ENCODE data around the gene RAMP1. TPM values are rescaled to one million over a fixed set of nuclear protein-coding genes. Genes with fewer than 3 reads are reported as not detected.

Gene RAMP1
- total RNA-seq, 2 experiments from 2014 or later: 5.8 to 5.9 TPM

DNA sequence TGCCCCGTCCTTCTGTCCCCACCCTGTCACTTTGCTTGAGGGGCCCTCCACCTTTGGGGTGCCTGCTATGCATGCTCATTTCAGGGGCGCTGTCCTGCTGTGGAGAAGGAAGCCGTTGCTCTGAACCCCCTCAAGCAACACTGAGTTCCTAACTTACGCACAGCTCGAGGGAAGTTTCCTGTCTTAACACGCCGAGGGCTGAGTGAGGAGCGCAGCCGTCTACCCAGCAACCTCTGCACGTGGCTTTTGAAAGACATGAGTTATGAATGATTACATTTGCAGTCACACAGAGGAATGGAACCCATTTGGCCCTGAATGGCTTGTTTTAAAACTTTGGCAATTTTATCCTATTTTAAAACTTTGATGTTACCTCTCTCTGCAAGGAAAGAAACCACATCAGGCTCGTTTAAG, 14.0 kb downstream of the RAMP1 start:
- POLR2A ChIA-PET: no interaction called here
- peaks cover 25% of the 10 kb centered on the region for H3K4me1 Mint-ChIP-seq (ENCODE audit: low read depth)
- peaks cover 17% of the 10 kb centered on the region for H3K27me3 Mint-ChIP-seq (ENCODE audit: low read depth)
- H3K9me3 Mint-ChIP-seq (ENCODE audit: insufficient read depth): no peaks in the 10 kb centered on the region
- DNase-seq (peak; percentile 32), ATAC-seq (peak; percentile 72)
- no peaks in the 10 kb centered on the region for H3K36me3 Mint-ChIP-seq (ENCODE audit: low read depth)
- H3K4me3 Mint-ChIP-seq: no peak overlapping the region
- CTCF ChIA-PET: interaction anchor here (1.0 kb wide), 2 partner anchors 12 to 16 kb away, joined by 3 read pairs; no protein-coding TSS in a partner anchor
- H3K27ac Mint-ChIP-seq: peak overlapping the region; percentile 66

DNA sequence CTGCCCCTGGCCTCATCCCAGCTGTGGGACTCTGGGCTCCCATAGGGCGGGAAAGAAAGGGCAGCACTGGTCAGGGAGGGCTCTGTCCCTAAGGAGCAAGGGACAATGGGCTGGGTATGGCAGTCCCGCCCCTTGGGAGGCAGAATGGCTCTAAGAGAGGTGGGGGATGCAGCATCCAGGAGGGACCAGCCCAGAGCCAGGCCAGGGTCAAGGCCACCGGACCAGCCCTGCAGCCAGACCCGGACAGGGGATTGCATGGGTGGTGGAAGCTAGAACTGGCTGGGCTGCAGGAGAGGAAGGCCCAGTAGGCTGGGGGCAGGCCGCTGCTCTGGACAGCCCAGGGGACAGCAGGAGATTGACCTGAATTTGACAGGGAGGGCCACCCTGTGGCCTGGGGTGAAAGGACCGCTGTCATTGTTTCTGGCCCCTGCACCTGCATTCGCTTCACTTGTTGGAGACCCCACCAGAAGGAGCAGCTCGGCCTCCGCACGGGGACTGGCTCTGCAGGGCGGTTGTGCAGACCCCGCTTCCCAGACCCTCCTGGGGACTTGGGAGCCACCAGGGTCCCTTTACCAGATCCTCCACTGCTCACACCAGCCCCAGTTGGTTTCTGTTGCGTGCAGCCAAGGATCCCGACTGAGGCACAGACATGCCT, 14.6 kb downstream of the RAMP1 start:
- DNase-seq: no peak
- Mint-ChIP-seq H3K4me1 (ENCODE audit: low read depth) (peaks cover 19% of the 10 kb centered on the region), H3K9me3 (ENCODE audit: insufficient read depth) (no peaks in the 10 kb centered on the region), H3K27me3 (ENCODE audit: low read depth) (peaks cover 11% of the 10 kb centered on the region), H3K36me3 (ENCODE audit: low read depth) (no peaks in the 10 kb centered on the region), H3K4me3 (no peak overlapping the region), H3K27ac (no peak overlapping the region)
- no peak for ATAC-seq
- POLR2A ChIA-PET: no interaction called here
- CTCF ChIA-PET: interaction anchor here (1.0 kb wide), 1 partner anchor 13 kb away, joined by 3 read pairs; no protein-coding TSS in a partner anchor

DNA sequence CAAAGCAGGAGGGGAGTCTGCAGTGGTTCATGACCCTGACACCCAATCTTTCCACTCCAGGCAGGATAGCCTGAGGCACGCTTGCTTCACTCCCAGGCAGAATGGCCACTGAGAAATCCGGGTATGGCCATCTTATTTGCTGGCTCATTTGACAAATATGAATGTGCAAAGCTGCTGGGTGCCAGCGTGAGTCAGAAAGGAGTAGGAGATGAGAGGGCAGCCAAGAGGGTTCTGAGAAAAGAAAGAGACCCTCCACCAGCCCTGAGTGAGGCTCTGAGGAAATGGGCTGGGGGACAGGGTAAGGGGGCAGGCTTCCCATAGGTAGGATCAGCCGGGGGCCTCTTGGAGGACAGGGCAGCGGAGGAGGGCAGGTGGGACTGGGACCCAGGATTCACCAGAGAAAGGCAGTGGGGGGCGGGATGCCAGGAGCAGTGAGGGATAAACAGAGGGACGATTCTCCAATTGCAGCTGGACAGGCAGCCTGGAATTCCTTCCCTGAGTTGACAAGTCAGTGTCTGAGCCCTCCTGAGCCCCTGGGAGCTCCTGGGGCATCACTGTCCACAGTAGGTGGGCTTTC, 15.2 kb downstream of the RAMP1 start:
- H3K9me3 Mint-ChIP-seq (ENCODE audit: insufficient read depth): no peaks in the 10 kb centered on the region
- ATAC-seq (no peak), DNase-seq (no peak)
- ChIA-PET POLR2A (no interaction called here), CTCF (interaction anchor here (1.2 kb wide), 1 partner anchor 48 kb away, joined by 4 read pairs; no protein-coding TSS in a partner anchor)
- peaks cover 15% of the 10 kb centered on the region for H3K4me1 Mint-ChIP-seq (ENCODE audit: low read depth)
- H3K27me3 Mint-ChIP-seq (ENCODE audit: low read depth): peaks cover 5% of the 10 kb centered on the region
- no peak overlapping the region for H3K4me3 Mint-ChIP-seq
- no peak overlapping the region for H3K27ac Mint-ChIP-seq
- no peaks in the 10 kb centered on the region for H3K36me3 Mint-ChIP-seq (ENCODE audit: low read depth)

DNA sequence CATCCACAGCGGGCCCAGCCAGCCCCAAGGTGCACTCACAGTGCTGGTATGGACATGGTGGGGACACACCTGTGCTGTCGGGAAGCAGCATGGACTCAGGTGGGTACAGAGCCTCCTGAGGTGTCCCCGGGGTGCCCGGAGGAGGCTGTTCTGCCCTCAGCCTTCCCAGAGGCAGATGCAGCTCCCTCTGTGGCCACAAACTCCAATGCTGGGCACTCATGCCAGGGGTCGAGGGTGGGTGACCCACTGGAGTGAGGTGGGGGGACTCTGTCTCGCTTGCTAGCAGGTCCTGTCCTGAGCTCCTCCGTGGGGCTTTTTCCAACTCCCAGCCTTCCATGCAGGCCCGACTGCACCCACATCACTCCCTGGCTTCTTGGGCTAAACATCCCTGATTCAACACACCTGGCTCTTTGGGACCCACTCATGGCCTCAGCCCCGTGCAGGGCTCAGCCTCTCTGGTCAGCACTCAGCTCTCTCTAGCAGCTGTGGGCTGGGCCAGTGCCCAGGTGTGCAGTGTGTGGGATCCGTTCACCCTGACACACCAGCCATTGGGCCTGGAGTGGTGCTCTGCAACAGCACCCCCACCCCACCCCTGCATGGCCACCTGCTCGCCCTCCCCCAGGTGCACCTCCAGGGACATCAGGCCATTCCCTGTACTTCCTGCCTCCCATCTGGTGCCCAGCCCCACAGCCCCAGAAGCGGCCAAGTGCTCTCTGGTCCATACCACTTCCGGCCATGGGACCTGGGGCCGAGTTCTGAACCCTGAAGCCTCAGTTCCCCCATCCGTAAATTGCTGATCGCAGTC, 16.0 kb downstream of the RAMP1 start:
- no peak for ATAC-seq
- no peak overlapping the region for H3K27ac Mint-ChIP-seq
- no peak for DNase-seq
- ChIA-PET POLR2A (no interaction called here), CTCF (interaction anchor here (1.2 kb wide), 1 partner anchor 48 kb away, joined by 4 read pairs; no protein-coding TSS in a partner anchor)
- no peak overlapping the region for H3K4me3 Mint-ChIP-seq
- peaks cover 3% of the 10 kb centered on the region for H3K27me3 Mint-ChIP-seq (ENCODE audit: low read depth)
- H3K9me3 Mint-ChIP-seq (ENCODE audit: insufficient read depth): no peaks in the 10 kb centered on the region
- peaks cover 14% of the 10 kb centered on the region for H3K4me1 Mint-ChIP-seq (ENCODE audit: low read depth)
- H3K36me3 Mint-ChIP-seq (ENCODE audit: low read depth): no peaks in the 10 kb centered on the region

DNA sequence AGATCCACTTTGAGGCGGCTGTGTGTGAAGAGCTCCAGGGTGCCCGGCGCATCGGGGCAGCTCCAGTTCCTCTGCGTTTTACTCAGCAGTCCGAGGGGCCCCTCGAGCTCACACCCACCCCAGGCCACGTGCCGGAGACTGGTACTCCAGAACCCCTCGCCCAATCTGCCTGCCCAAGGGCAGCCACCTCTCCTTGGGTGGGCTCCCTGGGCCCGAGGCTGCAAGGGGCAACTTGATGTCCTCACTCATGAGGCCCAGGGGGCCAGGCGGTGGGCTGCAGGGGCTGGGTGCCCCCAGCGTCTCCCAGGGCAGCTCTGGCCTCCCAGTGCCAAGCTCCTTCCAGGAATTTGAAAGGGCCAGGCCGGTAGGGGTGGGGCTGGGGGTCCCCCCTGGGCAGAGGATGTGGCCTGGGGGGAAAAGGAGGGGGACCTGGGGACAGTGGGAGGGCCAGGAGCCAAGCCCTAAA, 16.7 kb downstream of the RAMP1 start:
- H3K27me3 Mint-ChIP-seq (ENCODE audit: low read depth): no peaks in the 10 kb centered on the region
- DNase-seq (no peak), ATAC-seq (no peak)
- no peak overlapping the region for H3K27ac Mint-ChIP-seq
- H3K4me3 Mint-ChIP-seq: no peak overlapping the region
- ChIA-PET CTCF (interaction anchor here (1.2 kb wide), 1 partner anchor 47 kb away, joined by 4 read pairs; no protein-coding TSS in a partner anchor), POLR2A (no interaction called here)
- peaks cover 12% of the 10 kb centered on the region for H3K4me1 Mint-ChIP-seq (ENCODE audit: low read depth)
- no peaks in the 10 kb centered on the region for H3K36me3 Mint-ChIP-seq (ENCODE audit: low read depth)
- H3K9me3 Mint-ChIP-seq (ENCODE audit: insufficient read depth): no peaks in the 10 kb centered on the region

DNA sequence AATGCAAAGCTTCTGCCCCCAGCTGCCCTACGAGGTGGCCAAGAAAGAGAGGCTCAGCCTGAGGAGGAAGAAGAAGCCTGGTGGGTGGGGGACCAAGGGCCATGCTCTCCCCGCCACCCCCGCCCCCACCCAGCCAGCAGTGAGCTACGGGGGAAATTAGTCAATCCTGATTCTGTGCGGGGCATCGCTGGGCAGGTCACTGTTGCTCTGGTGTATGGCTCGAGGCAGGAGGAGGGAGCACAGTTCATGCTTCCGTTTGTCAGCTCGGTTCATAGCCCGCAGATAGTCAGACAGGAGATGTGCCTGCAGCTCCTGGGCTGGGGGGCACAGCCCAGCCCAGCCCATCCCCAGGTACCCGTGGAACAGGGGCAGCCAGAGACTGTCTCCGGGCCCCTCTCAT, 17.1 kb downstream of the RAMP1 start:
- Mint-ChIP-seq H3K27me3 (ENCODE audit: low read depth) (no peaks in the 10 kb centered on the region), H3K4me3 (no peak overlapping the region), H3K27ac (no peak overlapping the region), H3K9me3 (ENCODE audit: insufficient read depth) (no peaks in the 10 kb centered on the region), H3K36me3 (ENCODE audit: low read depth) (no peaks in the 10 kb centered on the region), H3K4me1 (ENCODE audit: low read depth) (peaks cover 10% of the 10 kb centered on the region)
- ATAC-seq: no peak
- POLR2A ChIA-PET: no interaction called here
- CTCF ChIA-PET: no interaction called here
- no peak for DNase-seq

DNA sequence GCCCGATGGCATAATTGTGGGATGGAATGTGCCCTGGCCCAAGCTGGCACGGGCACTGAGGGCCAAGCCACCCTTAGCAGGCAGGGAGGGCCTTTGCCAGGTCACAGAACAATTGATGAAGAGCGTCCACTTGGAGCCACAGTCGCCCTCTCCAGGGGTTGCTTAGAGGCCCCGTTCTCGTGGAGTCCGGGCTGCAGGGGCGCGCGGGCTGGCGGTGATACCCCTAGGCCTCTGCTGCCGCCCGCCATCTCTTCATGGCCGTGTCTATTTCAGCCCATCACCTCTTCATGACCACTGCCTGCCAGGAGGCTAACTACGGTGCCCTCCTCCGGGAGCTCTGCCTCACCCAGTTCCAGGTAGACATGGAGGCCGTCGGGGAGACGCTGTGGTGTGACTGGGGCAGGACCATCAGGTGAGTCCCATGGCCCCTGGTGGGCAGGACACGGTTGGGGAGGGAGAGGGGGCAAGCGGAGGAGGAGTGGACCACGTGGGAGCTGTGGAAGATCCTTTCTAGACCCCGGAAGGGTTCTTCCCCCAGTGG, 17.6 kb downstream of the RAMP1 start:
- DNase-seq (no peak), ATAC-seq (no peak)
- H3K4me3 Mint-ChIP-seq: no peak overlapping the region
- POLR2A ChIA-PET: no interaction called here
- no peaks in the 10 kb centered on the region for H3K9me3 Mint-ChIP-seq (ENCODE audit: insufficient read depth)
- H3K36me3 Mint-ChIP-seq (ENCODE audit: low read depth): no peaks in the 10 kb centered on the region
- CTCF ChIA-PET: no interaction called here
- H3K4me1 Mint-ChIP-seq (ENCODE audit: low read depth): peaks cover 10% of the 10 kb centered on the region
- no peaks in the 10 kb centered on the region for H3K27me3 Mint-ChIP-seq (ENCODE audit: low read depth)
- H3K27ac Mint-ChIP-seq: no peak overlapping the region

DNA sequence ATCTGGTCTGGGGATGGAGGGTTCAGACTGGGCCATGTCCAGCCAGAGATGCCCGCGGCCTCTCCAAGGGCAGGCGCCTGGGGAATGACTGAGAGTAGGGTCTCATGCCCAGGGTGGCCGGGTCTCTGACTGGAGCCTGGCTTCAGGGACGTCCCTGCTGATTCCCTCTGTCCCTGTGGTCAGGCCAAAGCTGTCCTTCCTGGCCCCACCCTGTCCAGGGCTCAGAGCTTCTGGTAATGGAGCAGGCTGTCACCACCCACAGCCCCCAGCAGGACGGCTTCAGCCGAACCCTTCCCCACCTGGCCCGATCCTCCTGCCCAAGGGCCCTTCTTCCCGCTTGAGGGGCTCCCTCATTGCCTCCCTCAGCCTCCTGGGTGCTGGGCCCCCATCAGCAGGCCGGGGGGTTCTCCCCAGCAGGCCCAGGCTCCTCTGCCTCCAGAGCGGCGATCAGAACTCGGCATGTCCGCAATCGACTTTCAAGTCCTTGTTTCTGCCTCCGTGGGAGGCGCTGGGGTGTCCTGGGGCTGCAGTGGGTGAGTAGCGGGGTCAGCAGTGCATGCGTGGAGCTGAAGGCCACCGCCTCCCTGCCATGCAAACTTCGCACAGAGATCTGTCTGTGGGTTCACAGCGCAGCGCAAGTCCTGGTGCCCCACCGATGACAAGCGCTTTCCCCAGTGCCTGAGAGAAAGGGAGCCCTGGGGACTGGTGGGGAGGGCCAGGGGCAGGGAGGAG, 18.3 kb downstream of the RAMP1 start:
- DNase-seq: no peak
- no peaks in the 10 kb centered on the region for H3K9me3 Mint-ChIP-seq (ENCODE audit: insufficient read depth)
- H3K4me3 Mint-ChIP-seq: no peak overlapping the region
- H3K27me3 Mint-ChIP-seq (ENCODE audit: low read depth): no peaks in the 10 kb centered on the region
- ATAC-seq: no peak
- POLR2A ChIA-PET: no interaction called here
- H3K36me3 Mint-ChIP-seq (ENCODE audit: low read depth): no peaks in the 10 kb centered on the region
- peaks cover 10% of the 10 kb centered on the region for H3K4me1 Mint-ChIP-seq (ENCODE audit: low read depth)
- CTCF ChIA-PET: no interaction called here
- no peak overlapping the region for H3K27ac Mint-ChIP-seq

DNA sequence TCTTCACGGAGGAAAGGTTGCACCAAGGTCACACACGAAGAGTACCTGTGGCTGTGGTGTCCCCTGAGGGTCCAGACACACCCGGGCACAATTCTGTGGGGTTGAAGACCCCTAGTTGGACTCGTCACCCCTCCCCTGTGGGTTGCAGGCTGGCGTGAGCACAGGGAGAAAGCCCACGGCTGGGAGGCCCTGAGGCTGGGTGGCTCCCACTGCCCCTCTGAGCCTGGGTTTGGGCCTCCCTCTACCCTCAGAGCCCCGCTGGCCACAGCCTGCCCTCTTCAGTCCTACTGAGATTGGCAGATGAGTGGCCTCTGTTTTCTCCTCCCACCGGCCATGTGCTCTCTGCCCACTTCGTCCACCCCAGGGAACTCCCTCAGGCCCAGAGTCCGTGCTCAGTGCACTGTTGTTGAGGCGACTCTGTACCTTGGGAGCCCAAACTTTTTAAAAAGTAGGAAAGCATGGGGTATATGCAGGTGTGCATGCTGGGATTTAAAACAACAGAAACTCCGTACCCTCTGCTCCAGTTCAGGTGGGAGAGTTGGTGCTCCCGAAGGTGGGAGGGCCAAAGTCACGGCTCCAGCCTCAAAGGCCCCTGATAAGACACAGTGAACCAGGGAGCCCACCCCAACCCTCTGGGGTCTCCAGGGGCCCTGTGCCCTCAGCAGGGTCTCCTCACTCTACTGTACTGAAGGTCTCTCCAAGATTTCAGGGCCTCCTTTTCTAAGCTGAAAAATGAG, 19.1 kb downstream of the RAMP1 start:
- ChIA-PET CTCF (no interaction called here), POLR2A (no interaction called here)
- no peaks in the 10 kb centered on the region for H3K27me3 Mint-ChIP-seq (ENCODE audit: low read depth)
- H3K27ac Mint-ChIP-seq: no peak overlapping the region
- no peaks in the 10 kb centered on the region for H3K36me3 Mint-ChIP-seq (ENCODE audit: low read depth)
- ATAC-seq (no peak), DNase-seq (no peak)
- H3K4me3 Mint-ChIP-seq: no peak overlapping the region
- peaks cover 5% of the 10 kb centered on the region for H3K4me1 Mint-ChIP-seq (ENCODE audit: low read depth)
- H3K9me3 Mint-ChIP-seq (ENCODE audit: insufficient read depth): no peaks in the 10 kb centered on the region

DNA sequence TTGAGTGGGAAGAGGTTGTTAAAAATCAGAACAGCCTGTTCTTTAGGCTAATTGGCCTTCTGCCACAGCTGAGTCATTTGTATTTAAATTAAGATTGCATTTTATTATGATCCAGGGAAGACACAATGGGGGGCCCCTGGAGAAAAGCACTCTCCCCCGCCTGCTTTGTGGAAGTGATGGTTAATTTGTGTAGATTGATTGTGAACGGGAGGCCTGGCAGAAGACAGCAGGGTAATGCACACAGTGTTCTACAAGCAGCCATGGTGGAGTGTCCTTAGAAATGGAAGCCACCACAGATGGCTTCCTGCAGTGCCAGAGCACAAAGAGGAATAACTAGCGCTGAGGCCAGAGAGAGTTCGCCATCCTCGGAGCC, 19.6 kb downstream of the RAMP1 start:
- Mint-ChIP-seq H3K4me3 (no peak overlapping the region), H3K27me3 (ENCODE audit: low read depth) (no peaks in the 10 kb centered on the region), H3K4me1 (ENCODE audit: low read depth) (no peaks in the 10 kb centered on the region), H3K36me3 (ENCODE audit: low read depth) (no peaks in the 10 kb centered on the region), H3K9me3 (ENCODE audit: insufficient read depth) (no peaks in the 10 kb centered on the region), H3K27ac (no peak overlapping the region)
- POLR2A ChIA-PET: no interaction called here
- CTCF ChIA-PET: no interaction called here
- no peak for DNase-seq
- ATAC-seq: no peak

DNA sequence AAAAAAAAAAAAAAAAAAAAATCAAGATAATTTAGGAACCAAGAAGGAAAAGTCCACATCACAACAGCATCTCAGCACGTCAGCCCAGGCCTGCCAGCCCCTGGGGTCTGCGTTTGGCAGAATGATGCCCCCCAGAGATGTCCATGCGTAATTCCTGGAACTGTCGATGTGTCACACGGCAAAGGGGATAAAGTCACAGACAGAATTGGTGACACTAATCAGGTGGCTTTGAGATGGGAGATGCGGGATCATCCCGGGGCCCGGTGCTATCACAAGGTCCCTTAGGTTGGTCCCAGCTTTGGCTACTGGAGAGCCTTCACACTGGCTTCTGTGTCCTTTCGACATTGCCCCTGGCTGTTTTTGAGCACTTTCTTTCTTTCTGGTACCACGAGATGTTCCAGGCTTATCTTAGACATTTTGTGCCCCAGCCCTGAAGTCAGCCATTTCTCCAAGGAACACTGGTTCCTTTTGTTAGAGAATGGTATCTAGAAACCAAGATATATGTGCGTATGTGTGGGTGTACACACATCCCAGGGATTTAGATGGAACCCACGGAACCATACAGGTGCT, 20.7 kb downstream of the RAMP1 start:
- H3K9me3 Mint-ChIP-seq (ENCODE audit: insufficient read depth): no peaks in the 10 kb centered on the region
- CTCF ChIA-PET: no interaction called here
- POLR2A ChIA-PET: no interaction called here
- no peak overlapping the region for H3K4me3 Mint-ChIP-seq
- H3K4me1 Mint-ChIP-seq (ENCODE audit: low read depth): no peaks in the 10 kb centered on the region
- no peak for DNase-seq
- no peaks in the 10 kb centered on the region for H3K36me3 Mint-ChIP-seq (ENCODE audit: low read depth)
- no peaks in the 10 kb centered on the region for H3K27me3 Mint-ChIP-seq (ENCODE audit: low read depth)
- no peak overlapping the region for H3K27ac Mint-ChIP-seq
- ATAC-seq: no peak
